H9 (cell line): ENCODE measurements around the gene KCTD21. TPM values are rescaled to one million over a fixed set of nuclear protein-coding genes. Genes with fewer than 3 reads are reported as not detected.

Experiments
- DNase-seq: peaks from one replicate; pipeline ENCODE4 v3.0.0-alpha.2; 2017
- H2AFZ ChIP-seq: one replicate; pipeline ENCODE4 v1.6.1; 2013; ENCODE audit warnings: mild to moderate bottlenecking, low read length, control low read depth, moderate library complexity
- H2AK5ac ChIP-seq: 2 replicates; pipeline ENCODE4 v1.6.1; 2013; ENCODE audit warnings: low read length, control low read depth, mixed read lengths; ENCODE audit not compliant: insufficient read length
- H2BK120ac ChIP-seq: one replicate; pipeline ENCODE4 v1.6.1; 2013; ENCODE audit warnings: low read depth, mild to moderate bottlenecking, low read length, control low read depth, inconsistent platforms; ENCODE audit not compliant: poor library complexity, severe bottlenecking
- H2BK12ac ChIP-seq: 2 replicates; pipeline ENCODE4 v1.6.1; 2013; ENCODE audit warnings: low read length, control low read depth, mixed read lengths, low read depth; ENCODE audit not compliant: insufficient read length
- H2BK15ac ChIP-seq: 2 replicates; pipeline ENCODE4 v1.6.1; 2013; ENCODE audit warnings: low read depth, low read length, control low read depth
- H2BK20ac ChIP-seq: one replicate; pipeline ENCODE4 v1.6.1; 2013; ENCODE audit warnings: low read depth, mild to moderate bottlenecking, low read length, control low read depth, inconsistent platforms; ENCODE audit not compliant: poor library complexity, severe bottlenecking
- H2BK5ac ChIP-seq: 2 replicates; pipeline ENCODE4 v1.6.1; 2013; ENCODE audit warnings: low read length, control low read depth, mixed read lengths; ENCODE audit not compliant: insufficient read length
- H3K14ac ChIP-seq: 2 replicates; pipeline ENCODE4 v1.6.1; 2013; ENCODE audit warnings: low read length, control low read depth; ENCODE audit not compliant: insufficient read depth
- H3K18ac ChIP-seq: 2 replicates; pipeline ENCODE4 v1.6.1; 2013; ENCODE audit warnings: low read depth, mild to moderate bottlenecking, mixed read lengths, low read length, control low read depth; ENCODE audit not compliant: insufficient read length
- H3K23ac ChIP-seq: 2 replicates; pipeline ENCODE4 v1.6.1; 2013; ENCODE audit warnings: low read length, control low read depth, mixed read lengths, low read depth; ENCODE audit not compliant: insufficient read length
- H3K23me2 ChIP-seq: 2 replicates; pipeline ENCODE4 v1.6.1; 2013; ENCODE audit warnings: low read depth, mild to moderate bottlenecking, mixed read lengths, low read length, control low read depth; ENCODE audit not compliant: insufficient read length, poor library complexity, severe bottlenecking
- H3K27ac ChIP-seq: 2 replicates; pipeline ENCODE4 v1.5.1; 2013; ENCODE audit warnings: low read length, control low read depth, mixed read lengths, low read depth; ENCODE audit not compliant: insufficient read length
- H3K27me3 ChIP-seq: 2 replicates; pipeline ENCODE4 v1.6.1; 2013; ENCODE audit warnings: low read length, control low read depth, inconsistent platforms; ENCODE audit not compliant: insufficient read depth
- H3K4ac ChIP-seq: 2 replicates; pipeline ENCODE4 v1.6.1; 2013; ENCODE audit warnings: low read depth, mild to moderate bottlenecking, control low read depth, inconsistent platforms, low read length, moderate library complexity
- H3K4me1 ChIP-seq: 2 replicates; pipeline ENCODE4 v1.6.1; 2013; ENCODE audit warnings: low read length, control low read depth, inconsistent platforms; ENCODE audit not compliant: insufficient read depth
- H3K4me2 ChIP-seq: 2 replicates; pipeline ENCODE4 v1.6.1; 2013; ENCODE audit warnings: low read length, control low read depth, mixed read lengths; ENCODE audit not compliant: insufficient read length, insufficient read depth
- H3K56ac ChIP-seq: 2 replicates; pipeline ENCODE4 v1.6.1; 2013; ENCODE audit warnings: low read depth, mild to moderate bottlenecking, mixed read lengths, low read length, control low read depth; ENCODE audit not compliant: insufficient read length
- H3K79me1 ChIP-seq: 2 replicates; pipeline ENCODE4 v1.6.1; 2013; ENCODE audit warnings: low read depth, mild to moderate bottlenecking, moderate library complexity, low read length, control low read depth, inconsistent platforms; ENCODE audit not compliant: insufficient read depth, poor library complexity, severe bottlenecking
- H3K79me2 ChIP-seq: 2 replicates; pipeline ENCODE4 v1.6.1; 2013; ENCODE audit warnings: low read length, control low read depth, inconsistent platforms; ENCODE audit not compliant: insufficient read depth
- H3K9ac ChIP-seq: 2 replicates; pipeline ENCODE4 v1.6.1; 2013; ENCODE audit warnings: low read length, control low read depth, mixed read lengths; ENCODE audit not compliant: insufficient read length; ENCODE audit errors: extremely low read depth
- H3K9me3 ChIP-seq: one replicate; pipeline ENCODE4 v1.6.1; 2013; ENCODE audit warnings: low read depth, low read length, inconsistent platforms; ENCODE audit not compliant: control insufficient read depth
- H3T11ph ChIP-seq: one replicate; pipeline ENCODE4 v1.6.1; 2013; ENCODE audit warnings: mild to moderate bottlenecking, low read length, control low read depth, inconsistent platforms
- H4K20me1 ChIP-seq: one replicate; pipeline ENCODE4 v1.6.1; 2013; ENCODE audit not compliant: control insufficient read depth, insufficient read length, insufficient read depth
- H4K5ac ChIP-seq: 2 replicates; pipeline ENCODE4 v1.6.1; 2013; ENCODE audit warnings: low read depth, mild to moderate bottlenecking, mixed read lengths, low read length, control low read depth; ENCODE audit not compliant: insufficient read length
- H4K8ac ChIP-seq: replicated peaks from 2 replicates; pipeline ENCODE4 v1.6.1; 2013; ENCODE audit warnings: low read length, control low read depth, mixed read lengths, low read depth; ENCODE audit not compliant: insufficient read length
- H4K91ac ChIP-seq: 2 replicates; pipeline ENCODE4 v1.6.1; 2013; ENCODE audit warnings: low read depth, mild to moderate bottlenecking, moderate library complexity, mixed read lengths, low read length, control low read depth; ENCODE audit not compliant: insufficient read length
- H3K27ac Mint-ChIP-seq, 3 experiments: 2 replicates in 2 of 3; 3 replicates in 1 of 3; pipeline ENCODE4 v1.8.0; 2020 to 2021; ENCODE audit warnings: mixed read lengths in 3 of 3, mild to moderate bottlenecking in 1 of 3, moderate library complexity in 1 of 3
- H3K27me3 Mint-ChIP-seq: 2 replicates; pipeline ENCODE4 v1.8.0; 2021; ENCODE audit warnings: low read depth, mild to moderate bottlenecking, moderate library complexity, mixed read lengths
- H3K36me3 Mint-ChIP-seq, 3 experiments: 2 replicates in 2 of 3; 3 replicates in 1 of 3; pipeline ENCODE4 v1.8.0; 2020 to 2021; ENCODE audit warnings: low read depth in 3 of 3, mixed read lengths in 3 of 3; ENCODE audit not compliant: insufficient read depth in 1 of 3
- H3K4me1 Mint-ChIP-seq, 2 experiments: 2 replicates each; pipeline ENCODE4 v1.8.0; 2020; ENCODE audit warnings: mixed read lengths in 2 of 2
- H3K4me3 Mint-ChIP-seq, 2 experiments: 2 replicates in 1 of 2; 3 replicates in 1 of 2; pipeline ENCODE4 v1.8.0; 2020 to 2021; ENCODE audit warnings: mild to moderate bottlenecking in 2 of 2, mixed read lengths in 2 of 2, moderate library complexity in 1 of 2
- H3K9me3 Mint-ChIP-seq, 2 experiments: 2 replicates in 1 of 2; 3 replicates in 1 of 2; pipeline ENCODE4 v1.8.0; 2020; ENCODE audit warnings: mild to moderate bottlenecking in 2 of 2, mixed read lengths in 2 of 2, moderate library complexity in 1 of 2
- CTCF ChIP-seq: fragments of 200-600 bp; sonication (generic); conservative IDR thresholded peaks from 3 replicates; pipeline ENCODE4 v1.8.0; 2021; ENCODE audit warnings: antibody characterized with exemption, mild to moderate bottlenecking
- WGBS: extraction: QIAGEN DNeasy Blood & Tissue Kit; methylation state at CpG from one replicate; pipeline ENCODE4 v1.1.7; 2013; ENCODE audit warnings: missing lambda C conversion rate, low lambda C conversion rate, mixed read lengths; ENCODE audit not compliant: insufficient read length; ENCODE audit errors: extremely low coverage; 5-methylcytosine and 5-hydroxymethylcytosine counted together
- total RNA-seq: library from RNA; stranded (reverse); gene quantifications from 2 replicates; pipeline ENCODE4 v1.2.1, GENCODE V29; 2021

KCTD21 gene
- total RNA-seq, 1 experiment from 2014 or later = 4.0 TPM

- H3K4me1 Mint-ChIP-seq = peaks cover 3 to 5% of the 10 kb centered on the region in 2 experiments; a peak in 2 of 4 replicates
- H3K36me3 Mint-ChIP-seq = peaks cover 11 to 27% (median 18%) of the 10 kb centered on the region in 3 experiments; a peak in 6 of 7 replicates
- H2BK12ac ChIP-seq = no peak overlapping the region
- H2AFZ ChIP-seq = no peak overlapping the region
- H2AK5ac ChIP-seq = no peak overlapping the region
- H3K14ac ChIP-seq = no peak overlapping the region
- no CpG with 5 or more reads among the region's 16 CpGs for WGBS
- H3K27me3 ChIP-seq = no peaks in the 10 kb centered on the region
- H3K4me1 ChIP-seq = no peaks in the 10 kb centered on the region
- H3K79me2 ChIP-seq = no peaks in the 10 kb centered on the region
- no peak overlapping the region for H3K27ac ChIP-seq
- no peak overlapping the region for H4K91ac ChIP-seq
- H3K9ac ChIP-seq = no peak overlapping the region
- H2BK20ac ChIP-seq = no peak overlapping the region
- H3K23ac ChIP-seq = no peak overlapping the region
- no peak overlapping the region for H2BK5ac ChIP-seq
- no peak overlapping the region for H4K8ac ChIP-seq
- DNase-seq = no peak
- no peak overlapping the region for H3K4ac ChIP-seq
- H2BK120ac ChIP-seq = no peak overlapping the region
- H3T11ph ChIP-seq = no peak overlapping the region
- no peaks in the 10 kb centered on the region for H3K9me3 ChIP-seq
- H3K18ac ChIP-seq = no peak overlapping the region
- H4K20me1 ChIP-seq = no peaks in the 10 kb centered on the region
- no peak overlapping the region for H4K5ac ChIP-seq
- no peaks in the 10 kb centered on the region for H3K23me2 ChIP-seq
- TF ChIP-seq CTCF = no peak
- H3K27ac Mint-ChIP-seq = peak overlapping the region in 2 of 3 experiments; percentile 42 to 68; a peak in 3 of 7 replicates
- H3K4me2 ChIP-seq = no peak overlapping the region
- H2BK15ac ChIP-seq = no peak overlapping the region
- no peak overlapping the region for H3K4me3 Mint-ChIP-seq
- no peaks in the 10 kb centered on the region for H3K9me3 Mint-ChIP-seq
- H3K56ac ChIP-seq = no peak overlapping the region
- no peaks in the 10 kb centered on the region for H3K79me1 ChIP-seq
- no peaks in the 10 kb centered on the region; the same call in 1 of the 2 replicates for H3K27me3 Mint-ChIP-seq
These were observed 20.1 kb upstream of the KCTD21 start for GRCh38 chr11:78208257-78209165.
